ENCODE measurements around the gene RSPH10B.
"Not testable (repeated sequence)": the region's sequence is repeated elsewhere in the genome, so short reads cannot be mapped to it uniquely, and the experiment has no call there.

RSPH10B gene

GRCh38 chr7:5970347-5970911, at the start of gene RSPH10B:
Gene RSPH10B (minus strand): TSS chr7:5970689. CDS start chr7:5967116, 3,573 bp downstream.
- DNase-seq, result not testable (repeated sequence)

DNA sequence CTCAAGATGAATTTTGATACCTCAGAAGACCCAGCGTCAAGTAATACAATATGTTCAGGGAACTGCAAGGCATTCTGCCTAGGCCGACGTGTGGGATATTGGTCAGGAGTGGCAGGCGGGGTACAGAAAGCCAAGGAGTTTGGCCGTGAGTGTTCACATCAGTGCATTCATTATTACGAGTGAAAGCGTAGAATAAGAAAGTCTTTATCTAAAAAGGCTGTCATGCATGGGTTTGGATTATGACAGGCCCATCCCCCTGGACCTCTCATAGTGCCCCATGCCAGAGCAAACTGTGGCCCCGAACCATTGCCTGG, 46.1 kb upstream of the RSPH10B start:
- DNase-seq, result no peak

- DNase-seq, result peak; percentile 91
Measured at GRCh38 chr7:6015917-6016652, 45.6 kb upstream of the RSPH10B start.

DNA sequence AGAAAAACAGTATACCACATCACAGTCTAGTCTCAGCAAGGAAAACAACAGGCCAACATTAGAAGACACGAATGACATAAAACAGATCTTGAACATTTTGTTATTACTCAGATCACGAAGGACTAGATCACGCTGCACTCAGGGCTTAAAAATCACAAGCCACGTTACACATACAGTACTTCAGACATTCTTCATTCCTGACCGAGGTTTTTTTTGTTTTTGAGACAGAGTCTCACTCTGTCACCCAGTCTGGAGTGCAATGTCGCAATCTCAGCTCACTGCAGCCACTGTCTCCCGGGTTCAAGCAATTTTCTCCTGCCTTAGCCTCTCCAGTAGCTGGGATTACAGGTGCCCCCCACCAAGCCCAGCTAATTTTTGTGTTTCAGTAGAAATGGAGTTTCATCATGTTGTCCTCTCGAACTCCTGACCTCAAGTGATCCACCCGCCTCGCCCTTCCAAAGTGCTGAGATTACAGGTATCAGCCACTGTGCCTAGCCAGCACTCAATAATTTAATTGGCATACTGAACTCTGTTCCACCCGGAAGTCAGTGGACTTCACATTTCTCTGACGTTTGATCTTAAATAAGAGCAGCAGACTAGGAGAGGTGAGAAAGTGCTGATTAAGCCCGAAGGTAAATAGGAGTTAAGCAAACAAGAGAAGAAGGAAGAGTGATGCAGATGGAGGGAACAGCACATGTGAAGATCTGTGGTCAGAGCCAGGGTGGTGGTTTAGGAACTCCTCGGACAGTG, 42.0 kb upstream of the RSPH10B start:
- DNase-seq, result no peak

- DNase-seq, result no peak
Measured at GRCh38 chr7:6011541-6011940, 41.1 kb upstream of the RSPH10B start.

- not testable (repeated sequence) for DNase-seq
Measured at GRCh38 chr7:6010370-6010769, 39.9 kb upstream of the RSPH10B start.

GRCh38 chr7:6008668-6009611, 38.5 kb upstream of the RSPH10B start, which contains the start of the genes AIMP2 and PMS2:
Gene AIMP2 (plus strand): TSS chr7:6009272. CDS start chr7:6009364, 92 bp downstream.
Gene PMS2 (minus strand): TSS chr7:6009049. CDS start chr7:6009019, 30 bp downstream.
- DNase-seq, result peak; percentile 98

DNA sequence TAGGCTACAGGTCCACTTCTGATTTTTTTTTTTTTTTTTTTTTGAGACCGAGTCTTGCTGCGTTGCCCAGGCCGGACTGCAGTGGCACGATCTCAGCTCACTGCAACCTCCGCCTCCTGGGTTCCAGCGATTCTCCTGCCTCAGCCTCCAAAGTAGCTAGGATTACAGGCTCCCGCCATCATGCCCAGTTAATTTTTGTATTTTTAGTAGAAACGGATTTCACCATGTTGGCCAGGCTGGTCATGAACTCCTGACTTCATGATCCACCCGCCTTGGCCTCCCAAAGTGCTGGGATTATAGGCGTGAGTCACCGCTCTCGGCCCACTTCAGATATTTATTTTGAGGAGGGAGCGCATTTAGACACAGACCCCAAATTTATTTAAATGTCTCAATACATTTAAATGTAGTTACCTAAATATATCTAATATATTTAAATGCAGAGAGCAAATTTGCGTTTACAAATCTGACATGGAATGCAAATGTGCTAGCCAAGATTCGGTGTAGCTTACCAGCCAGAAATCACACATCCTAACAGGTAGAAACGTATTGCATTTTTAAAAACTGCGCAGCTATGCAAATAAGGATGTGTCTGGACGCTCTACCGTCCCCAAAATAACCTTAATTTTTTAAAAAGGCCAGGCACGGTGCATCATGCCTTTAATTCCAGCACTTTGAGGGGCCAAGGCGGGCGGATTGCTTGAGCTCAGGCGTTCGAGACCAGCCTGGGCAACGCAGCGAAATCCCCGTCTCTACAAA, 37.5 kb upstream of the RSPH10B start:
- not testable (repeated sequence) for DNase-seq

GRCh38 chr7:6007386-6007785, 36.9 kb upstream of the RSPH10B start:
- no peak for DNase-seq

- peak; percentile 64 for DNase-seq
Measured at GRCh38 chr7:5997210-5997808, 26.8 kb upstream of the RSPH10B start.

DNA sequence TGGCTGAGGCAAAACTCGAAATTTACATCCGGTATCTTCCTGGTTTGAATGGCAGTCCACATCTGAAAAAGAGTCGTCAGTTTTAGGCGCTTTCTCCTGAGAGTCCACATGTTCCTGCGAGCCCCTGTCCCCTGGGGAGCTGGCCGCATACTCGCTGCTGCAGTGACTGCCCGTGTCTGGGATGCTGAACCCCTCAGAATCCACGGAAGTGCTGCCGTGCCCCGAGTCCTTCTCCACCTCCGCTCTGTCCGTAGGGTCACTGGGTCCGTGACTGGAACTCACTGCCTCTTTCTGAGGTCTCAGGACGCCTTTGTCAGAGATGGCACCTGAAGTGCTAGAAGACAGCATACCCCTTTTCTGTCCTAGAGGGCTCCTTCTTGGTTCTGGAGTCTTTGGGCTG, 16.6 kb upstream of the RSPH10B start:
- not testable (repeated sequence) for DNase-seq

DNA sequence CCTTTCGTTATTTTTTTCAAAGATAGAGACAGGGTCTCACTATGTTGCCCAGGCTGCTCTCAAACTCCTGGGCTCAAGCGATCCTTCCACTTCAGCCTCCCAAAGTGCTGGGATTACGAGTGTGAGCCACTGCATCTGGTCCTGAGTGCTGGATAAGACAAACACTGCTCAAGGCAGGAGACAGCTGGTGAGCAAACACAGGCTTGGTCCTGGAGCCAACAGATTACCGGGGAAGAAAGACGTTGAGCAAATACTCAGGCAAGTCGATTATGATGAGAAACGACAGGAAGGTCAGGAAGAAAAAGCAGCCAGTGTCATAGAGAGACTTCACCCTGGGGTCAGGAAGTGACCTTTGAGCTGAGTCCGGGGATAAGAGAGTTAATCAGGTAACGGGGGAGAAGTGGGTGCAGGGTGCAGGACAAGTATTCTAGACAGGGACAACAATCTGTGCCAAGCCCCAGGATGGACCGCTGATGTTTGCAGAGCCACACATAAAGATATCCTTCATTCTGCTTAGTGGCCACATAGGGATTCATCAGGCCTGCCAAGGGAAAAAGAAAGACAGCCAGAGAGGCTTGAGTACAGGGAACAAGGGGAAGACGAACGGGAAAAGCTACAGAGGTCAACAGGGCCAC, 9.3 kb upstream of the RSPH10B start:
- DNase-seq, result not testable (repeated sequence)

DNA sequence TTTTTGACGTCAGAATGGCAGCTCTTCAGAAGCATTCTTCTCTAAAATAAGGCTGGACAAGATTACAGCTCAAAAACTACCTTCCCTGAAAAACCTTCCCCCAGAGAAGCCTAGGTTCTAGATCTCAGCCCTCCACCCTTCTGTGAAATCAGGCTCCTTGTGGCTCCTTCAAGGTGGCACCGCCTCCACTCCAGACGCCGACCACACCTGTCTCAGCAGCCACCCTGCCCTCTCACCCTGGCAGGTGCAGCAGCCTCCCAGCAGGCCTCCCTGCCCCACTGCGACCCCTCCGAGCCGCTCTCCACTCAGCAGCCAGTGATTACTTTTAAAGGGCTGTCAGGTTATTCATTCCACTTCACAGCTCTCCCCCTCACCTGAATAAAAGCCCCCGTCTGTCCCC, 3.1 kb upstream of the RSPH10B start:
- DNase-seq, result not testable (repeated sequence)

- not testable (repeated sequence) for DNase-seq
Measured at GRCh38 chr7:5963810-5964209, 6.7 kb downstream of the RSPH10B start.

DNA sequence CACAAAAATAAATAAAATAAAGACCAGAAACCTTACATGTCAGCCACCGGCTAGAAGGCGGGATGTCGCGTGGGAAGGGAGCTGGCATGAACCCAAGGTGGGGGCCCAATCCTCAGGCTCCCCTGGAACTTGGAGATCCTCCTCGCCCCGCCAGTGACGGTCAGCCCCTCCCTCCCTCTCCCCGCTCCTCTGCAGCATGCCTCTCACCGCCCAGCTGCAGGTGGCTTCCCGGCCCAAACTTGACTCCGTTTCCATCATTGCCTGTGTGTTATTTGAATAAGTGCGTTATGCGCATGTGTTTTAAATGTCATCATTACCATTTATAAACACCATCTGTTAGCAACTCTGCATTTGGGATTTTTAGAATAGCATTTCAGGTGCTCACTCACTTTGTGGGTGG, 7.3 kb downstream of the RSPH10B start:
- DNase-seq, result not testable (repeated sequence)

DNA sequence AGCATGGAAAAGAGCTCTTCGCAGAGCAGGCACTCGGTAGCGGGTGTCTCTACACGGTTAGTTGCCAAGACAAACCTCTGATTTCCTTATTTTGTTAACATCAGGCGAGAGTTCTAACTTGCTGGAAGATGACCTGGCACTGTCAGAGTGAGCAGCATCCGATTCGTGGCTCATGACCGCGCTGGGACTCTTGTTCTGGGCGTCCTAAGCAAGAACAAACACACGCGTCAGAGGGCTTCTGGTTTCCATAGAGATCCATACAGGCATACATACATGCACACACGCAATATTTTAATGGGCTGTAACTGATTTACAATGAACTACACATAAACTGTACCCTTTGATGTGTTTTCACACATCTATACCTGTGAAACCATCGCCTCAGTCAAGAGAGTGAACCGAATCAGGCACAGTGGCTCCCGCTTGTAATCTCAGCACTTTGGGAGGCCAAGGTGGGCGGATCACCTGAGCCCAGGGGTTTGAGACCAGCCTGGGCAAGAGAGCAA, 35.5 kb downstream of the RSPH10B start:
- not testable (repeated sequence) for DNase-seq

- not testable (repeated sequence) for DNase-seq
Measured at GRCh38 chr7:5931905-5932644, 38.4 kb downstream of the RSPH10B start.

DNA sequence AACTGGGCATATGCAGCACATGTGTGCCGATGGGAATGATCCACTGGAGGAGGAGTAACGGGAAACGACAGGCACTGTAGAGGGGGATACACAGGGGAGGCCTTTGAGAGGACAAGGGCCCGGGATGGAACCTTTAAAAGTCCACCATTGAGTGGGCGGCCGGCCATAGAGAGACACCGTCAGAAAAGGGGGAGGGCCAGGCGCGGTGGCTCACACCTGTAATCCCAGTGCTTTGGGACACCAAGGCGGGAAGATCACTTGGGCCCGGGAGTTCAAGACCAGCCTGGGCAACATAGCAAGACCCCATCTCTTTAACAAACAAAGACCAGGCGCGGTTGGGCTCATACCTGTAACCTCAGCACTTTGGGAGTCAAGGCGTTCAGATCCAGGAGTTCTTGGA, 39.2 kb downstream of the RSPH10B start:
- DNase-seq, result not testable (repeated sequence)

- not testable (repeated sequence) for DNase-seq
Measured at GRCh38 chr7:5930290-5930689, 40.2 kb downstream of the RSPH10B start.
